GM10266 (cell line): ENCODE data around the gene CD3D.
A peak's percentile ranks its signal among the peaks of the same experiment; 100 is the strongest.

Experiments
- DNase-seq: peaks from one replicate; pipeline ENCODE4 v3.0.0; 2012; ENCODE audit errors: extremely low spot score
- CTCF ChIP-seq: IDR thresholded peaks from 2 replicates; pipeline ENCODE4 v1.5.1; 2012; ENCODE audit warnings: mild to moderate bottlenecking, low read depth; ENCODE audit not compliant: control insufficient read depth, insufficient read depth; ENCODE audit errors: missing control alignments

Gene CD3D

DNA sequence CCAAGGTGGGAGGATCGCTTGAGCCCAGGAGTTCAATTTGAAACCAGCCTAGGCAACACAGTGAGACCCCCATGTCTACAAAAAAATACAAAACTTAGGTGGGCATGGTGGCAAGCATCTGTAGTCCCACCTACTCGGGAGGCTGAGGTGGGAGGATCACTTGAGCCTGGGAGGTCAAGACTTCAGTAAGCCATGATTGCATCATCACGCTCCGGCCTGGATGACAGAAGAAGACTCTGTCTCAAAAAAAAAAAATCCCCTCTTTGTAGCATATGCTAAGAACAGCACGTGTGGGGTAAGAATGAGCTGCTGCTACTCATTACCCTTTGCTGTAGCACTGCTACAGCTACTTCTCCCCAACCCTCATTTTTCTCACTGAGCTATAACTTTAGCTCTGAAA lies 31.4 kb upstream of the CD3D start:
- TF ChIP-seq CTCF = no peak
- DNase-seq = no peak

- TF ChIP-seq CTCF = no peak
- no peak for DNase-seq
These were observed 30.8 kb upstream of the CD3D start for GRCh38 chr11:118373263-118373662.

DNA sequence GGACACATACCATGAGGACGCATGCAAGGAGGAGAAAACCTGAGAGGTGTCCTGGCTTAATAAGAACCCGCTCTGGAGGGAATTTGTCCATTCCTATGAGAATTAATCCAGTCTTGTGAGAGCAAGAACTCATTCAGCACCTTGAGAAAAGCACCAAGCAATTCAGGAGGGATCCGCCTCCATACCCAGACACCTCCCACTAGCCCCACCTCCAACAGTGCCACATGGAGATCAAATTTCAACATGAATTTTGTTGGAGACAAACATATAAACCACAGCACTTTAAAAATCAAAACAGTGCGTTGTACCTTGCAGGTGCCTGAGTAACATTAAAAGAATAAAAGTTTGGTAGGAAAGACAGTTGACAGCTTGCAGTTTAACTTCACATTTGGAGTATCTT lies 28.3 kb upstream of the CD3D start:
- DNase-seq = no peak
- no peak for TF ChIP-seq CTCF

DNA sequence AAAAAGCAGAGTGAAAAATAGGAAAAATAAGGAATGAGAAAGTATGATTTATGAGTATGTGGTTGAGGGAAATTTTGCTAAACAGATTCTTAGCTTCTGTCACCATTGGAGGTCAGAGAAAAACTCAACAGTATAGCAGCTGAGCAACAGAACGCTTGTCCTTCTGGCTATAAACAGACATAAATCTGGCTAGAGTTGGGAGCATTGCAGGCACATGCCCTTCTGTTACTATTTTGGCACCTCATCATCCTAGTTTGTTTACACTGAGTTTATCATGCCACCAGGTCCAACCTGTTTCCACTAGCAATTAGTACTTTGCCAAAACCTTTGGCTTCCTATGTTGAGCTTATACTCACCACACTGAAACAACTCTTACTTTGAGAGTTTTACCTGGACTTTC lies 23.8 kb upstream of the CD3D start:
- no peak for DNase-seq
- no peak for TF ChIP-seq CTCF

DNA sequence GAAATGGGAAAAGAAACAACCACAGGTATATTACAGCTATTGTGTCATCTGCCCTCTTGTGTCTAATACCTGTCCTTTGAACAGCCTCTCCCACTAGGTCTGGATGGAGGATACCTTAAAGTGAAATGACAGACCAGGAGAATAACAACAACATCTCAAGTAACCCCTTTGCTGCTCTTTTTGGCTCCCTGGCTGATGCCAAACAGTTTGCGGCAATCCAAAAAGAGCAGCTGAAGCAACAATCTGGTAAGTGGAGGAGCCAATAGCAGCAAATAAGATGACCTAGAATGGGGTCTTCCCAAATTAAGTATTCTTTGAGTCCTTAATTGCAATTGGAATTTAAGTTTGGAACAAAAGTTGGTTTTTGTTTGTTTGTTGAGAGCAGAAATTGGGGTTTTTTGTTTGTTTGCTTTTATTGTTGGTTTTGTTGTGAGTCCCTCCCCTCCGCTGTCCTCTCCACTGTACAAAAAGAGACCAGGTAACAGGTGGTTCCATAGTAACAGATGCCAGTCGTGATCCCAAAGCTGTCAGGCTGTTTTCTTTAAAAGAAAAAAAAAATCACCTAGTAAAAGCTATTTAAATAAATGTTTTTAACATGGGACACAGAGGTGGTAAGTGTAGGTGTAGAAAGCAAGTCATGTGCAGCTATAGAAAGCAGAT lies 22.6 kb upstream of the CD3D start:
- no peak for TF ChIP-seq CTCF
- DNase-seq = no peak

DNA sequence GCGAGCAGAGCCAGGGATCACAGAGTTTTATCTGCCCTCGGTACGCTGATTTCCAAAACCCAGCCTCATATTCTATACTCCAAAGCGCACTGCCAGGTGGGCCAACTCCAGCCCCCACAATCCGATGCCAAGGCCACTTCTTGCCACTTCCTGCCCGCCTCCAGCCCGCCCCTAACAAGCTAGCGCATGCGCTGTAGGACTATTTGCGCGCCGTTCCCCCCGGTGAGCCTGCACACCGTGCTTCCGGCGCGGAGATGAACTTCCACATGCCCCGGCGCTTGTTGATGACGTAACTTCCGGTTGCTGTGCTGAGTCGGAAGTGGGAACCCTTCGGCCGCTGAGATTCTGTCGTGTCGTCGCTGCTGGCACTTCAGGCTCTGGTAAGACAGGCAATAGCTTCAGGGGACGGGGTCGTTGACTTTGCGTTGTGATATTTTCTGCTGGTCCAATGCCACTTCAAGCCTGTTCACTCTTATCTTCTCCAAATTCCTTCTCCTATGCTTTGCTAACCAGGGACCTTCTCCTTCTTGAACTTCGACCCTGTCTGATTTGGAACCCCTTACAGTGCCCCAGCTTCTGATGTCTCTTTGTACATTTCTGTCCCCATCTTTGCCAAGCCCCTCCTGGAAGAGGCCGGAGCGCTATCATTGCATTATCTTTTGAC lies 16.9 kb upstream of the CD3D start, which contains the start of gene UBE4A:
Gene UBE4A (plus strand): TSS at position 306 of the 664 bp plus-strand sequence. CDS start 5,481 bp downstream, outside the sequence.
- TF ChIP-seq CTCF = no peak
- peak; percentile 84 for DNase-seq

- DNase-seq = no peak
- TF ChIP-seq CTCF = no peak
These were observed 15.6 kb upstream of the CD3D start for GRCh38 chr11:118358071-118358470.
